NB4 (cell line): ENCODE measurements around the gene NELFA.

Experiments
- CTCF ChIP-seq: IDR thresholded peaks from one replicate; pipeline ENCODE4 v1.5.1; 2012; ENCODE audit warnings: low read depth, low read length
- MAX ChIP-seq: IDR thresholded peaks from 2 replicates; pipeline ENCODE4 v1.6.1; 2011; ENCODE audit warnings: low read depth, low read length
- POLR2A ChIP-seq: IDR thresholded peaks from 2 replicates; pipeline ENCODE4 v1.6.1; 2011; ENCODE audit warnings: mild to moderate bottlenecking; ENCODE audit not compliant: insufficient read length; ENCODE audit errors: extremely low read depth

- TF ChIP-seq CTCF (no peak), POLR2A (no peak), MAX (no peak)
Measured at GRCh38 chr4:1975391-1975801, 33.4 kb downstream of the NELFA start.
